A549 (cell line): ENCODE data around the gene RPL22. TPM values are rescaled to one million over a fixed set of nuclear protein-coding genes. Genes with fewer than 3 reads are reported as not detected.

Experiments
- ATAC-seq, 2 experiments: fragments of 200-7000 bp in 1 of 2; fragments of >200 bp in 1 of 2; cut with Nextera tagmentation in 1 of 2; cut with Tn5 transposase in 1 of 2; 3 replicates each; pipeline versions ENCODE4 v1.8.0 to v1.9.1; 2018 to 2020; ENCODE audit warnings: mild to moderate bottlenecking in 1 of 2, moderate library complexity in 1 of 2
- CTCF ChIA-PET: fragments of 300-600 bp; sonication (Branson Sonifier 250); formaldehyde crosslinking; extraction: SDS; loops from one replicate; lab custom pipeline; 2021; ENCODE audit warnings: antibody characterized with exemption, inconsistent platforms; lab: Yijun Ruan, JAX
- POLR2A ChIA-PET: fragments of 350-600 bp; formaldehyde crosslinking; extraction: SDS; loops from one replicate; lab custom pipeline; 2021; ENCODE audit warnings: antibody characterized with exemption, inconsistent platforms; lab: Yijun Ruan, JAX
- DNase-seq, 2 experiments: peaks; one replicate each; pipeline versions ENCODE4 v3.0.0 to v3.0.0-alpha.2; 2011 to 2016; ENCODE audit warnings: low read depth in 1 of 2, low spot score in 1 of 2
- FAIRE-seq: peaks from 2 replicates; lab custom pipeline; 2011; peaks lifted over from hg19 to GRCh38; lab: Jason Lieb, UNC
- H3K27ac ChIP-seq, 2 experiments: fragments of >200 bp; sonication (Bioruptor Twin); formaldehyde crosslinking; 3 replicates each; pipeline ENCODE4 v1.5.1; 2016 to 2017
- H3K4me1 ChIP-seq: fragments of >200 bp; sonication (Bioruptor Twin); formaldehyde crosslinking; 3 replicates; pipeline ENCODE4 v1.6.1; 2016
- H3K4me2 ChIP-seq: fragments of >200 bp; sonication (Bioruptor Twin); formaldehyde crosslinking; 3 replicates; pipeline ENCODE4 v1.6.1; 2016
- H3K4me3 ChIP-seq: fragments of >200 bp; sonication (Bioruptor Twin); formaldehyde crosslinking; 3 replicates; pipeline ENCODE4 v1.5.1; 2016
- H3K9me3 ChIP-seq: fragments of >200 bp; sonication (Bioruptor Twin); formaldehyde crosslinking; 3 replicates; pipeline ENCODE4 v1.6.1; 2016
- ATOH8 ChIP-seq: fragments of 250-450 bp; sonication (Bioruptor Pico); IDR thresholded peaks from 2 replicates; pipeline ENCODE4 v1.5.0; 2020; ENCODE audit warnings: low read depth, mild to moderate bottlenecking, moderate library complexity
- BHLHE40 ChIP-seq: IDR thresholded peaks from 2 replicates; pipeline ENCODE4 v1.6.1; 2012; ENCODE audit warnings: low read depth, low read length, inconsistent platforms
- EHF ChIP-seq: fragments of 250-450 bp; sonication (Bioruptor Pico); IDR thresholded peaks from 2 replicates; pipeline ENCODE4 v1.5.0; 2020; ENCODE audit warnings: mild to moderate bottlenecking
- EHMT2 ChIP-seq: fragments of 200-600 bp; sonication (generic); IDR thresholded peaks from 2 replicates; pipeline ENCODE4 v1.6.1; 2016; ENCODE audit warnings: antibody characterized with exemption, low read depth, mild to moderate bottlenecking, moderate library complexity
- ESRRA ChIP-seq: fragments of 150-350 bp; IDR thresholded peaks from 2 replicates; pipeline ENCODE4 v1.6.1; 2014; ENCODE audit warnings: mild to moderate bottlenecking, low read length, borderline replicate concordance
- FOSL2 ChIP-seq, 2 experiments: fragments of 450-650 bp in 1 of 2; fragments of >200 bp in 1 of 2; sonication (Bioruptor Twin) in 1 of 2; formaldehyde crosslinking; IDR thresholded peaks; 2 replicates each; pipeline versions ENCODE4 v1.5.0 to v1.6.1; 2016 to 2020; ENCODE audit warnings: mild to moderate bottlenecking in 1 of 2, moderate library complexity in 1 of 2
- FOXS1 ChIP-seq: fragments of 250-450 bp; sonication (Bioruptor Pico); IDR thresholded peaks from 2 replicates; pipeline ENCODE4 v1.5.0; 2020; ENCODE audit warnings: mild to moderate bottlenecking, moderate library complexity
- GATA3 ChIP-seq: IDR thresholded peaks from 2 replicates; pipeline ENCODE4 v1.6.1; 2012; ENCODE audit warnings: borderline replicate concordance
- HDAC2 ChIP-seq: fragments of 200-600 bp; sonication (generic); IDR thresholded peaks from 2 replicates; pipeline ENCODE4 v1.6.1; 2016
- HES2 ChIP-seq: fragments of >200 bp; sonication (Bioruptor Twin); formaldehyde crosslinking; IDR thresholded peaks from 2 replicates; pipeline ENCODE4 v1.6.1; 2016
- HOXA7 ChIP-seq: fragments of 250-450 bp; sonication (Bioruptor Pico); IDR thresholded peaks from 2 replicates; pipeline ENCODE4 v1.5.0; 2020; ENCODE audit warnings: mild to moderate bottlenecking, moderate library complexity
- HOXB13 ChIP-seq: fragments of 250-450 bp; sonication (Bioruptor Pico); IDR thresholded peaks from 2 replicates; pipeline ENCODE4 v1.5.0; 2020; ENCODE audit warnings: low read depth, mild to moderate bottlenecking, moderate library complexity
- HOXB5 ChIP-seq: fragments of 250-450 bp; sonication (Bioruptor Pico); IDR thresholded peaks from 2 replicates; pipeline ENCODE4 v1.5.0; 2020; ENCODE audit warnings: mild to moderate bottlenecking, moderate library complexity
- KDM1A ChIP-seq: fragments of 200-600 bp; sonication (generic); IDR thresholded peaks from 2 replicates; pipeline ENCODE4 v1.6.1; 2016; ENCODE audit warnings: low read depth, mild to moderate bottlenecking
- MAFK ChIP-seq: fragments of 450-650 bp; IDR thresholded peaks from 2 replicates; pipeline ENCODE4 v1.6.1; 2014; ENCODE audit not compliant: partially characterized antibody
- MAZ ChIP-seq: fragments of 150-350 bp; IDR thresholded peaks from 2 replicates; pipeline ENCODE4 v1.6.1; 2014; ENCODE audit warnings: antibody characterized with exemption, low read depth, low read length, borderline replicate concordance
- MYC ChIP-seq: IDR thresholded peaks from 2 replicates; pipeline ENCODE4 v1.6.1; 2012; ENCODE audit warnings: mild to moderate bottlenecking, inconsistent platforms, low read length, improper control_type of control experiment, borderline replicate concordance
- NPAS2 ChIP-seq: fragments of 250-450 bp; sonication (Bioruptor Pico); IDR thresholded peaks from 2 replicates; pipeline ENCODE4 v1.8.0; 2022; ENCODE audit warnings: mild to moderate bottlenecking, moderate library complexity, borderline replicate concordance
- PBX3 ChIP-seq: IDR thresholded peaks from 2 replicates; pipeline ENCODE4 v1.6.1; 2012
- POLR2A ChIP-seq: IDR thresholded peaks from 2 replicates; pipeline ENCODE4 v1.6.1; 2012; ENCODE audit warnings: mild to moderate bottlenecking, low read length
- RCOR1 ChIP-seq: fragments of 150-350 bp; IDR thresholded peaks from 2 replicates; pipeline ENCODE4 v1.6.1; 2014; ENCODE audit warnings: antibody characterized with exemption, low read length, low read depth
- TP53 ChIP-seq: fragments of 250-450 bp; sonication (Bioruptor Pico); IDR thresholded peaks from 2 replicates; pipeline ENCODE4 v1.5.0; 2021; ENCODE audit warnings: mild to moderate bottlenecking, moderate library complexity
- ZFP36 ChIP-seq: fragments of 450-650 bp; IDR thresholded peaks from 2 replicates; pipeline ENCODE4 v1.6.1; 2014; ENCODE audit warnings: borderline replicate concordance; ENCODE audit not compliant: partially characterized antibody
- WGBS: methylation state at CpG from one replicate; pipeline ENCODE4 v1.1.6; 2017; ENCODE audit errors: missing lambda C conversion rate; 5-methylcytosine and 5-hydroxymethylcytosine counted together
- polyA plus RNA-seq, 4 experiments: library from polyadenylated mRNA; depleted of rRNA in 3 of 4; stranded (reverse); fragments of >200 nt; fragmentation: RNase III in 1 of 4; extraction: RNeasy Plus Mini Kit Qiagen cat#74134 plus additional on column Dnase treatment in 1 of 4; gene quantifications; 2 replicates in 3 of 4; 3 replicates in 1 of 4; pipeline ENCODE4 v1.2.3, GENCODE V29; 2011 to 2017
- TF ChIP-seq, protein P1 (sequence below): IDR thresholded peaks from 2 replicates; pipeline ENCODE4 v1.6.1; 2012; ENCODE audit warnings: low read depth, borderline replicate concordance
- TF ChIP-seq, protein P2 (sequence below): fragments of 250-450 bp; sonication (Bioruptor Pico); IDR thresholded peaks from 2 replicates; pipeline ENCODE4 v1.5.0; 2021; ENCODE audit warnings: mild to moderate bottlenecking, moderate library complexity, borderline replicate concordance

Gene RPL22
- polyA plus RNA-seq, 2 of the 4 experiments (the other 2 are of a cell fraction) = 373 to 377 TPM

GRCh38 chr1:6178751-6179563 lies 20.4 kb downstream of the RPL22 start:
- POLR2A ChIA-PET = no interaction called here
- TF ChIP-seq MAFK = no peak
- no peak for TF ChIP-seq KDM1A
- TF ChIP-seq POLR2A = no peak
- TF ChIP-seq FOXS1 (CRISPR knock-in tag) = no peak
- no peak for TF ChIP-seq MYC
- TF ChIP-seq EHMT2 = no peak
- TF ChIP-seq, all 56 proteins: peak for 0
- peaks cover 14% of the 10 kb centered on the region for H3K4me1 ChIP-seq
- CTCF ChIA-PET = interaction anchor here (1.1 to 2.5 kb wide), 2 partner anchors 26 to 145 kb away, joined by 3 to 7 read pairs; partner anchors contain the start of gene RNF207
- H3K4me3 ChIP-seq = peak overlapping the region; percentile 52
- 12% methylated on average over 3 of the region's 51 CpGs for whole genome bisulfite sequencing
- ATAC-seq (peak; percentile 19 to 35; a peak in 4 of 6 replicates), FAIRE-seq (no peak), DNase-seq (no peak)
- H3K27ac ChIP-seq = peak overlapping the region; percentile 48 to 82; a peak in 5 of 6 replicates
- H3K9me3 ChIP-seq = no peaks in the 10 kb centered on the region
- peak overlapping the region; percentile 83 for H3K4me2 ChIP-seq

DNA sequence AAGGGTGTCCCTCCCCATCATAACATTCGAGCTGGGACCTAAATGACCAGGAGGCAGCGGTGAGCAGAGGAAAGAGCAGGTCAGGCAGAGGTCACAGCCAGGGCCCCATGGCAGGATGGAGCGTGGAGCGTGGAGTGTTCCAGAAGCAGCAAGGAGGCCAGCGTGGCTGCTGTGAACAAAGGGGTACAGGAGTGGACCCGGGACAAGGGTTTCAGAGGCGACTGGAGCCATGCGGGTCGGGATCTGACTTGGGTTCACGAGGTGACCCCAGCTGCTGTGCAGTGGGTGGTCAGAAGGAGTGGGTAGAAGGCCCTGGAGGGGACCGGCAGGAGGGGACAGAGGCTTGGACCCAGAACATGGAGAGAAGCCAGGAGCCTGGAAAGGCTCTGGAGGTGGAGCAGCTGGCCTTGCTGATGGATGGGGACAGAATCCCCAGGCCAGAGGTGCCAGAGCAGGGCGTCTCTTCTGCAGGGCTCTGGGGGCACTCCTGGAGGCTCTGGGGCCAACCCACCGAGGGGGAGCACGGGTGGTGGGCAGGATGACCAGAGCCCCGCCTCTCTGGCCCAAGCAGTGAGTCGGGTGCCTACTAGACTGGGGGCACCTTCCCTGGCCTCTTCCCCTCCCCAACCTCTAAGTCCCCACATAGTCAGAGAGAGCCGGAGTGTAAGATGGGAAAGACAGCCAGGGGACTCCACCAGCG lies 21.6 kb downstream of the RPL22 start:
- no peak overlapping the region for H3K4me2 ChIP-seq
- DNase-seq = no peak
- H3K27ac ChIP-seq = no peak overlapping the region
- TF ChIP-seq ZFP36 (no peak), MAFK (no peak), EHF (CRISPR knock-in tag) (no peak), BHLHE40 (no peak), MYC (no peak), HOXB5 (CRISPR knock-in tag) (no peak), HOXA7 (CRISPR knock-in tag) (no peak), RCOR1 (no peak), MAZ (no peak)
- TF ChIP-seq, protein P1, sequence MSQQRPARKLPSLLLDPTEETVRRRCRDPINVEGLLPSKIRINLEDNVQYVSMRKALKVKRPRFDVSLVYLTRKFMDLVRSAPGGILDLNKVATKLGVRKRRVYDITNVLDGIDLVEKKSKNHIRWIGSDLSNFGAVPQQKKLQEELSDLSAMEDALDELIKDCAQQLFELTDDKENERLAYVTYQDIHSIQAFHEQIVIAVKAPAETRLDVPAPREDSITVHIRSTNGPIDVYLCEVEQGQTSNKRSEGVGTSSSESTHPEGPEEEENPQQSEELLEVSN = no peak
- WGBS = 74% methylated on average over 14 of the region's 18 CpGs
- ChIA-PET POLR2A (no interaction called here), CTCF (interaction anchor here (0.8 to 2.5 kb wide), 4 partner anchors 8 to 144 kb away, joined by 3 to 7 read pairs (median 5); partner anchors contain the start of gene RNF207)
- peaks cover 6% of the 10 kb centered on the region; the same call in 2 of the 3 replicates for H3K4me1 ChIP-seq
- no peaks in the 10 kb centered on the region for H3K9me3 ChIP-seq
- no peak overlapping the region for H3K4me3 ChIP-seq
- ATAC-seq = no peak
- no peak for FAIRE-seq

DNA sequence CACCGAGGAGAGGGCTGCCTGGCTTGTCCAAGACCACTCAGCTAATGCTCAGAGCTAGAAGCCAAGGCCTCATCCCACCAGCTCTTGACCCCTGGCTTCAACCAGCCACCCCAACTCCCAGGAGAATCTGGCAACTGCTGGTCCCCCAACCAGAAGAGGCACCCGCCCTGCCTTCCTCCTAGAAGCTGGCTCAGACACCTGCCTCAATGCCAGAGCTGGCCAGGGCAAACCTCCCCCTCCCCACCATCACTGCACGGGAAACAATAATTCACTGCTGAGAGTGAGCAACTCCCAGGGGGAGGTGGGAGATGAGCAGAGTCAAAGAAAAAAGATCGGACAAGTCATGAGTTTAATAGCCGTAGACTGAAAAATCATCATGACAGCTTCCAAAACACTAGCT lies 22.6 kb downstream of the RPL22 start:
- no peak for ATAC-seq
- TF ChIP-seq HDAC2 = no peak
- no peak for TF ChIP-seq KDM1A
- no peak for TF ChIP-seq FOSL2 (IDR thresholded peaks at IDR 0.05)
- no peak for TF ChIP-seq FOSL2 (CRISPR knock-in tag; IDR thresholded peaks at IDR 0.05)
- no peak for TF ChIP-seq GATA3
- TF ChIP-seq TP53 (CRISPR knock-in tag) = no peak
- TF ChIP-seq ESRRA = no peak
- TF ChIP-seq HES2 = no peak
- TF ChIP-seq NPAS2 (CRISPR knock-in tag) = no peak
- TF ChIP-seq MAZ = no peak
- TF ChIP-seq HOXB13 (CRISPR knock-in tag) = no peak
- TF ChIP-seq, protein P2, sequence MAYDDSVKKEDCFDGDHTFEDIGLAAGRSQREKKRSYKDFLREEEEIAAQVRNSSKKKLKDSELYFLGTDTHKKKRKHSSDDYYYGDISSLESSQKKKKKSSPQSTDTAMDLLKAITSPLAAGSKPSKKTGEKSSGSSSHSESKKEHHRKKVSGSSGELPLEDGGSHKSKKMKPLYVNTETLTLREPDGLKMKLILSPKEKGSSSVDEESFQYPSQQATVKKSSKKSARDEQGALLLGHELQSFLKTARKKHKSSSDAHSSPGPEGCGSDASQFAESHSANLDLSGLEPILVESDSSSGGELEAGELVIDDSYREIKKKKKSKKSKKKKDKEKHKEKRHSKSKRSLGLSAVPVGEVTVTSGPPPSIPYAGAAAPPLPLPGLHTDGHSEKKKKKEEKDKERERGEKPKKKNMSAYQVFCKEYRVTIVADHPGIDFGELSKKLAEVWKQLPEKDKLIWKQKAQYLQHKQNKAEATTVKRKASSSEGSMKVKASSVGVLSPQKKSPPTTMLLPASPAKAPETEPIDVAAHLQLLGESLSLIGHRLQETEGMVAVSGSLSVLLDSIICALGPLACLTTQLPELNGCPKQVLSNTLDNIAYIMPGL (CRISPR knock-in tag) = no peak
- no peak for TF ChIP-seq HOXA7 (CRISPR knock-in tag)
- TF ChIP-seq PBX3 = no peak
- TF ChIP-seq ATOH8 (CRISPR knock-in tag) = no peak
- TF ChIP-seq, all 56 proteins: peak for 0
- 69% methylated on average over 4 of the region's 5 CpGs for WGBS
- DNase-seq = no peak
- Histone ChIP-seq H3K4me1 (peaks cover 6% of the 10 kb centered on the region; the same call in 2 of the 3 replicates), H3K4me2 (no peak overlapping the region), H3K9me3 (no peaks in the 10 kb centered on the region), H3K4me3 (no peak overlapping the region), H3K27ac (no peak overlapping the region)
- CTCF ChIA-PET = interaction anchor here (0.8 to 2.5 kb wide), 3 partner anchors 9 to 68 kb away, joined by 4 to 7 read pairs (median 6); partner anchors contain the start of gene RNF207
- POLR2A ChIA-PET = no interaction called here
- no peak for FAIRE-seq
